Type B pancreatic cell (in vitro differentiated cells): ENCODE results near the gene JAKMIP2. TPM values are rescaled to one million over a fixed set of nuclear protein-coding genes. Genes with fewer than 3 reads are reported as not detected.
A peak's percentile ranks its signal among the peaks of the same experiment; 100 is the strongest.
"Not testable (repeated sequence)": the region's sequence is repeated elsewhere in the genome, so short reads cannot be mapped to it uniquely, and the experiment has no call there.

Source experiments
- DNase-seq: peaks from one replicate; pipeline ENCODE4 v3.0.0; 2021; ENCODE audit warnings: mixed read lengths; ENCODE audit not compliant: unreplicated experiment; ENCODE audit errors: extremely low spot score
- H3K27ac Mint-ChIP-seq: 2 replicates; pipeline ENCODE4 v1.8.0; 2021; ENCODE audit warnings: mild to moderate bottlenecking, mixed read lengths
- H3K27me3 Mint-ChIP-seq: 2 replicates; pipeline ENCODE4 v1.8.0; 2021; ENCODE audit warnings: mixed read lengths
- H3K36me3 Mint-ChIP-seq: 2 replicates; pipeline ENCODE4 v1.8.0; 2021; ENCODE audit warnings: mixed read lengths
- H3K4me1 Mint-ChIP-seq: one replicate; pipeline ENCODE4 v1.8.0; 2021; ENCODE audit warnings: mixed read lengths; ENCODE audit not compliant: unreplicated experiment
- H3K4me3 Mint-ChIP-seq: 2 replicates; pipeline ENCODE4 v1.8.0; 2021; ENCODE audit warnings: mild to moderate bottlenecking, mixed read lengths
- H3K9me3 Mint-ChIP-seq: 2 replicates; pipeline ENCODE4 v1.8.0; 2021; ENCODE audit warnings: mixed read lengths
- CTCF ChIP-seq: fragments of 200-600 bp; sonication (generic); conservative IDR thresholded peaks from 2 replicates; pipeline ENCODE4 v1.5.0; 2021; ENCODE audit warnings: antibody characterized with exemption, mild to moderate bottlenecking
- total RNA-seq: library from RNA; stranded (reverse); gene quantifications from 2 replicates; pipeline ENCODE4 v1.2.1, GENCODE V29; 2021; ENCODE audit warnings: low replicate concordance

The JAKMIP2 gene
- total RNA-seq, 1 donor from 2014 or later: 13.8 TPM

- TF ChIP-seq CTCF: no peak
- peaks cover 21% of the 10 kb centered on the region for H3K4me1 Mint-ChIP-seq
- no peak for DNase-seq
- no peaks in the 10 kb centered on the region for H3K9me3 Mint-ChIP-seq
- H3K36me3 Mint-ChIP-seq: no peaks in the 10 kb centered on the region
- peaks cover 8% of the 10 kb centered on the region for H3K27me3 Mint-ChIP-seq
- peak overlapping the region; percentile 71 for H3K27ac Mint-ChIP-seq
- H3K4me3 Mint-ChIP-seq: peak overlapping the region; percentile 40
Measured at GRCh38 chr5:147554261-147554817, 228.2 kb downstream of the JAKMIP2 start.

GRCh38 chr5:147553817-147554216, 228.7 kb downstream of the JAKMIP2 start:
- peak overlapping the region; percentile 71 for H3K27ac Mint-ChIP-seq
- H3K27me3 Mint-ChIP-seq, H3K36me3 Mint-ChIP-seq, H3K9me3 Mint-ChIP-seq, DNase-seq: not testable (repeated sequence)
- peaks cover 21% of the 10 kb centered on the region for H3K4me1 Mint-ChIP-seq
- H3K4me3 Mint-ChIP-seq: peak overlapping the region; percentile 40

DNA sequence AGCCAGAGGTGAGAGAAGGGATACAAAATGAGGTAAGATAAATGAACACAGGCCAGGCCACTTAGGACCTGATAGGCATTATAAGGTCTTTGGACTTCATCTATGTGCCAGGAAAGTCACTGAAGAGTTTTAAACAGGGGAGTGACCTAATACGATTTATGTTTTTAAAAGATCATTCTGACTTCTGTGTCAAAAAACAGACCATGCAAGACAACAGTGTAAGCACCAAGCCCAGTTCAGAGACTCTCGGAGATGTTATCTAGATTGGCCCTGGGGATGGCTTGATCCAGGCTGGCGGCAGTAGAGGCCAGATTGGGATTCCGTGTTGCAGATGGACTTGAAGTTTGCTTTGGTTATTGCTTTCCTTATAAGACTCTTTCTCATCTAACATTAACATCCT, 229.6 kb downstream of the JAKMIP2 start:
- Mint-ChIP-seq H3K27ac (peak overlapping the region; percentile 13), H3K36me3 (no peaks in the 10 kb centered on the region), H3K4me3 (no peak overlapping the region), H3K4me1 (peaks cover 21% of the 10 kb centered on the region), H3K27me3 (peaks cover 7% of the 10 kb centered on the region), H3K9me3 (no peaks in the 10 kb centered on the region)
- no peak for TF ChIP-seq CTCF
- no peak for DNase-seq

- DNase-seq: no peak
- no peaks in the 10 kb centered on the region for H3K36me3 Mint-ChIP-seq
Measured at GRCh38 chr5:147551677-147552076, 230.9 kb downstream of the JAKMIP2 start.

DNA sequence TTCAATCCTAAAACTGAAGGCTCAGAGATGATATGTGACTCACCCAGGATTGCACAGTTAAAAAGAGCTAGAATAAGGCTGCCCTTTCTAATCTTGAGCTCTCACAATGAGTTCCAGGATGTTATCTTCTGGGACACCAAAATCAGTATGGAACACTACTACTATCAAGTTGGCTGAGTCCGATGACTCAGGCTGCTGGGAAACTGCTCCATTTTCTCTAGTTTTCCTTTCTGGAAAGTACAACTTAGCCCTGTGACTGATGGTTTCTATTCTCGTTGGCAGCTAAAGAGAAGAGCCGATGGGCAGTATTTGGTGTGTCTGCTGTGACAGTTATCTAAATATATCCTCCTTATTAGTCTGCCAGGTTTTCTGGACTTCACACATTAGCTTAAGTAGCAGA, 234.8 kb downstream of the JAKMIP2 start:
- H3K27ac Mint-ChIP-seq: no peak overlapping the region
- H3K4me1 Mint-ChIP-seq: peaks cover 7% of the 10 kb centered on the region
- no peak overlapping the region for H3K4me3 Mint-ChIP-seq
- no peaks in the 10 kb centered on the region for H3K36me3 Mint-ChIP-seq
- no peak for DNase-seq
- TF ChIP-seq CTCF: no peak
- no peaks in the 10 kb centered on the region for H3K9me3 Mint-ChIP-seq
- H3K27me3 Mint-ChIP-seq: peaks cover 10% of the 10 kb centered on the region

More at GRCh38 chr5:147551677-147552076, 230.9 kb downstream of the JAKMIP2 start:
- Mint-ChIP-seq H3K4me3 (no peak overlapping the region), H3K4me1 (peaks cover 21% of the 10 kb centered on the region), H3K9me3 (no peaks in the 10 kb centered on the region), H3K27me3 (peaks cover 7% of the 10 kb centered on the region), H3K27ac (no peak overlapping the region)
- TF ChIP-seq CTCF: no peak

DNA sequence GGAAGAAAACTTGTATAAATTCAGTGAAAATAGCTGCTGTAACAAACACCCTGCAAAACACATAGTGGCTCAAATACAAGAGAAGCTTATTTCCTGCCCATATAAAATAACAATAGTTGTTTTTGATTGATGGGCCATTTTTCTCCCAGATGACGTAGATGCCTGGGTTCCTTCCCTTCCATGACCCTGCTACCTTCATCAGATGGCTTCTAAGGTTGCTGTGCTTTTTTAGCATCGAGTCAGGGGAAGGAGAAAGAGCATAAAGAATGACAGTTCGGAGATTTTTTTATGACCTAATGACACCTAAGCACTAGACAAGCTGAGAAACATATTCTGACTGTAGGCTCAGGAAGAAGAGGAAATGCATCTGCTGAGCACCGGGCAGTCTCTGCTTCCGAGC, 238.0 kb downstream of the JAKMIP2 start:
- no peak for TF ChIP-seq CTCF
- Mint-ChIP-seq H3K9me3 (no peaks in the 10 kb centered on the region), H3K36me3 (no peaks in the 10 kb centered on the region), H3K4me1 (no peaks in the 10 kb centered on the region), H3K27ac (no peak overlapping the region), H3K27me3 (peaks cover 7% of the 10 kb centered on the region), H3K4me3 (no peak overlapping the region)
- no peak for DNase-seq
